HG03159 (cell line): Measurements from ENCODE around the gene PDGFD.
A peak's percentile ranks its signal among the peaks of the same experiment; 100 is the strongest.

ENCODE experiments used
- ATAC-seq: cut with Tn5 transposase; IDR thresholded peaks from one replicate; pipeline ENCODE4 v1.9.1; 2021; ENCODE audit warnings: mild to moderate bottlenecking, moderate library complexity; ENCODE audit not compliant: unreplicated experiment

PDGFD gene

DNA sequence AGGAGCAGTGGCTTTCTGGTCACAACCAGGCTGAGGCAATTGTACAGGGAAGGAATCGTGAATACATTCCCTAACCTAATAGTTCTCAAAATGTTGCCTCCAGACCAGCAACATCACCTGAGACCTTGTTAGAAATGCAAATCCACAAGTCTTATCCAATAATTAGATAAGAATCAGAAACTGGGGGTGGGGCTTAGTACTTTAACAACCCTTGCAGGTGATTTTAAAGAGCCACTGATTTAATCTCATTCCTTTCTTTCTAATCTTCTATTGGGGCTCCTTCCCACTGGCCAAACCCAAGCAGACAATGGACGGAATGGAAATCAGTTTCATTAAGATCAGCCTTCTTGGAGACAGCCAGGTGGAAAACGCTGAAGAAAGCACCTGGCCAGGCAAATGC, 269.9 kb downstream of the PDGFD start:
- no peak for ATAC-seq

- no peak for ATAC-seq
These were observed 270.6 kb downstream of the PDGFD start for GRCh38 chr11:103893371-103893770.

DNA sequence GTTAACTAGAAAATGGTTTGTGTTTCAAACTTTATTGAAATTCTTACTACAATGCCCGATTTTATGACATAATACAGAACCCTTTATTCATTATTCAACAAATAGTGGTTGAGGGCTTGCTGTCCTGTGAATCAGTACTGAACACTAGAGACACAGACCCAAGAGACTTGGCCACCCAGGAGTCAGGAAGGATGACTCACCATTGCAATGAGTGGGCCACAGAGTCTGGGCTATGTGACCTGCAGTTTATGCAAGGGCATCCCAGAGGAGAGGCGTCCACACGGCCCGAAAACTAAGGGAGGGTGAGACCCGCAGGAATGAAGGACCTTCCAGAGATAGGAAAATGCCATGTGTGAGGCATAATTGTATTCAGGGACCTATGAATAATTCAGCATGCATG, 271.3 kb downstream of the PDGFD start:
- ATAC-seq, result no peak

DNA sequence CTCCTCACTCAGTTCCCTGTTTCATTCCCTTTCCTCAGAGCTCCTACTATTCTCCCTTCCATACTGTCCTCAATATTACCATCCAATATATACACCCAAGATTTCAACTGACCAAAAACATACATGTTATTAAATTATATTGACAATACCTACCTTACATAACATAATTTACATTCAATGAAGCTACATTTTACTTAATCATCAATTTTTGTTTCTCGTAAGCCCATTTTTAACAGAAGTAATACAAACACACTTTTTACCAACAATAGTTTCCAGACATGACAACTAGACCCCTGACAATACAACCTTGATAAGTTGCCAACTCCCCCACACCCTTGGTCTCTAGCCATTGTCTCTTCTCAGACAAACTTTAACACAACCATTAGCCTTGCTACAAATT, 273.3 kb downstream of the PDGFD start:
- ATAC-seq, result no peak

DNA sequence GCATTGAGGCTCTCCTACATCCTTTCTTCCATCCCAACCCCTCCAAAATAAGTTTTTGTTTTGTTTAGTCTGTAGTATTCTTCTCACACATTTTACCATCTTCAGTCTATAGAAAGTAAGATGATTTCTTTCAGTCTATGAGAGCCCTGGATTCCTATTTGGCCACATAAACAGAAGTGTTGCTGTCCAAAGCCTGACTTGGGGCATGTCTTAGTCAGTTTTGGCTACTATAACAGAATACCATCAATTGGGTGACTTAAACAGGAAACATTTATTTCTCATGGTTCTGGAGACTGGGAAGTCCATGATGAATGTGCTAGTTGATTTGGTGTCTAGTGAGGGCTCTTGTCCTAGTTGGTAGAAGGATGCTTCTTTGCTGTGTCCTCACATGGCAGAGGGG, 274.3 kb downstream of the PDGFD start:
- no peak for ATAC-seq

DNA sequence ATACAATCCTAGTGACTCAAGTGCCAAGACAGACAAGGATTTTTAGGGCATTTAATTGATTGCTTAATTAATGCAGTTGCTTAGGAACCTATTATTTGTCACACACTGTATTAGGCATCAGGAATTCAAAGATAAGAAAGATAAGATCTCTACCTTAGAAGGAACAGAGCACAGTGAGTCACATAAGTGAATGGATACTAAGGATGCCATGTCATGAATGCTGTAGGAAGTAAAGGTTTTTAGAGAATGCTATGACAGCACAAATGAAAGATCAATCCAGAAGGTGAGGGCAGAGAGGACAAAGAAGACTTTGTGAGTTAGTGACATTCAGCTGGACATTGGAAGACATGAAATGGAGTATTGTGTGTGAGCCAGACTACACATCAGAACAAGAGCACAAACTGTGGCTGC, 275.4 kb downstream of the PDGFD start:
- no peak for ATAC-seq

DNA sequence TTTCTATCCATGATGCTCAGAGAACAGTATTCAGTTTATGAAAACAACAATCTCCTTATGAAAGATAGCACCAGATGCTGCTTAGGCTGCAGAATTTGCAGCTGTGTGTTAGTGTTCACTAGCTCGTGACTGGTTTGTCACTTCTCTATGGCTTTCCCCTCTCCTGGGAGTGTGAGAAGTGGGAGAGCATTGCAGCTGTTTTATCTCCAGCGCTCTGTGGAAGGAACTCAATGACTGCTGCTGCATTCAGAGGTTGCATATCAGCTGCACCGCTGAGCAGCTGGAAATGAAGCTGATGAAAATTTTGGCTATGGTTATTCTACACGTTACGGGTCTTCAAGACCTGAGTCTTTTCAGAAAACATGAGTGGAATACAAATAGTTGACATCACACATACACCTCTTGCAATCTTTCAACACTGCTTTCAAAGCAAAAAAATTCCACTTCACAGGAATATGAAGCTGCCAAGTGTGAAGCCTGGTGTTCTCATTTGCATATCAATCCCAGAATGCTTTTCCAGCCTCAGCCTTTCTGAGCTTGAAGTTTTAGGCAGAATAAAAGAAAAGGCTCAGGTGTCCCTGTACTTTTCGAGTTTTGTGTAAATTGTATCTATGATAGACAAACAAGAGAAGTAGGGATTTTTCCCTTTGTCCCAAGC, 276.8 kb downstream of the PDGFD start:
- ATAC-seq, result peak; percentile 51

DNA sequence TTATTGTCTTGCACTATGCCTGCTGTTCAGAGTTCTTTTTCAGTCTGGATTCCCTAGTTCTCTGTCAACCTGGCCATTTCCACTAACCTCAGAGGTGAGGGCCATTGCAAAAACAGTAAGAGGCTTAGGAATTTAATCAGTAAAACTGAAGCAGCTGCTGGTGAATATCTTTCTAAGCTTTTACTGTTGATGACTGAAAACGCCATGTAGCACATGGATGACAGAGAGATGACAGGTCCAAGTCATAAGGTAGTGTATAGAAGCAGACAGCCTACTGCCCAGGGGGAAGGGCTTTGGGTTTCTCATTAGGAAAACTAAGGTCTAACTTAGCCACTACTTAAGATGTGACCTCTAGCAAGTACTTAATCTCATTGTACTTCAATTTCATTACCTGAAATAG, 280.1 kb downstream of the PDGFD start:
- no peak for ATAC-seq

DNA sequence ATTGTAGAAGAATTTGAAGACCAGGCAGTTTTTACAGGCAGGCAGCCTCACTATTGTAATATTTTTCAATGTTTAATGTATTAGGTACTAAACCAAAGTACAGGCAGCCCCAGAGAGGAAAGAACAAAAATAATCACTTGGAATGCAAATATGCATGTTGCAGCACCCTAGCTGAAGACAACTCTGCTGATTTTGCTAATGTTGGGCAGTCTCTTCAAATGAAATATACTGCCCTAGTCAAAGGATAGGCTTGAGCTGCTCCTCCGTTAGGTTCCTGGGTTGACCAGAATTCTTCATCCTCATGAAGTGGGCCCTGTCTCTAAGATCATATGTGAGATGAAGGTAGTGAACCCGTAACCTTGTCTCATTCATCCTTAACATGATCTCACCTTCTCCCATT, 280.7 kb downstream of the PDGFD start:
- ATAC-seq, result no peak

- no peak for ATAC-seq
These were observed 282.4 kb downstream of the PDGFD start for GRCh38 chr11:103881584-103881983.

GRCh38 chr11:103880968-103881367, 283.0 kb downstream of the PDGFD start:
- peak; percentile 48 for ATAC-seq

- no peak for ATAC-seq
These were observed 285.3 kb downstream of the PDGFD start for GRCh38 chr11:103878646-103879045.

- no peak for ATAC-seq
These were observed 286.7 kb downstream of the PDGFD start for GRCh38 chr11:103877221-103877620.

DNA sequence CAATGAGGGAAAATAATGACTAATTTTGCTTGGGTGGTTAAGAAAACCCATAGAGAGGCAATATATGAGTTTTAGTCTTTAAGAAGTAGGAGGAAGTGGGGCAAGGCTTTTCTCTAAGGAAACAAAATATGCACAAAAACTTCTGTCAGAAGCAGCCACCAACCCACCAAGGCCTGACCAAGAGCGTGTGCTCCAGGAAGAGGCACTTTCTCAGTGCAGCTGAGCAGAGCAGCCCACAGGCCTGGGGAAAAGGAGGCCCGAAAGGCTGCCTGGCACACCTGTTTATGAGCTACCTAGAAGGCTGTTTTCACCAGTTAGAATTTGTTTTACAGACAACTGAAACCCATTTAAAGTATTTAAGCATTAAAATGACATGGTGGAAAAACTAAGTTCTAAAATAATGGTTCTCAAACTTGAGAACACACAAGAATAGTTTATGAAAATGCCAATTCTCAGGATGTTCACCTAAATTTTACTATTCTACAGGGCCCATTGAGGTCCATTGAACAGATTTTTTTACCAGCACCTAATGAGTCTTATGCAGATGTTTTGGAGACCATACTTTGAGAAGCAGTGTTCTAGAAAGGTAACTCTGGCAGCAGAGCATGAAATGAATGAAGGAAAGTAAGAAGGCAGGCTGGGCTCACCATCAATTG, 288.0 kb downstream of the PDGFD start:
- peak; percentile 94 for ATAC-seq

GRCh38 chr11:103872748-103873147, 291.2 kb downstream of the PDGFD start:
- no peak for ATAC-seq

- ATAC-seq, result no peak
These were observed 291.9 kb downstream of the PDGFD start for GRCh38 chr11:103871923-103872551.

- no peak for ATAC-seq
These were observed 293.1 kb downstream of the PDGFD start for GRCh38 chr11:103870821-103871309.

GRCh38 chr11:103867481-103867880, 296.5 kb downstream of the PDGFD start:
- no peak for ATAC-seq

DNA sequence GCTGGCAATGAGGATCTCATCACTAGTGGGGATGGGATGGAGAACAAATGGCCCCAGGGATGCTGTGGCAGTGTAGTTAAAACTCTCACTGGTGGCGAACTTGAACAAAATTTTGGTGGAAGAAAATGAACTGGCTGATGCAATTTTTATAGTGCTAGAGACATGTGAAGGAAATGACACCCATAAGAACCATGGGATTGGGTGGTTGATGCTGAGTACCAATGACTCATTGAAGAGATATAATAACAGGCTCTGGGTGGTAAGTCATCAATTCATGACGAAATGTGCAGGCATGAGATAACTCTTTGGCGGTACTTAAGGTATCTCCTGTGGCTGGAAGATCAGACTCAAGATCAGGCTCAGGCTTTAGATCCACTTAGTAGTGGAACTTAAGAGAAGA, 300.4 kb downstream of the PDGFD start:
- ATAC-seq, result no peak

DNA sequence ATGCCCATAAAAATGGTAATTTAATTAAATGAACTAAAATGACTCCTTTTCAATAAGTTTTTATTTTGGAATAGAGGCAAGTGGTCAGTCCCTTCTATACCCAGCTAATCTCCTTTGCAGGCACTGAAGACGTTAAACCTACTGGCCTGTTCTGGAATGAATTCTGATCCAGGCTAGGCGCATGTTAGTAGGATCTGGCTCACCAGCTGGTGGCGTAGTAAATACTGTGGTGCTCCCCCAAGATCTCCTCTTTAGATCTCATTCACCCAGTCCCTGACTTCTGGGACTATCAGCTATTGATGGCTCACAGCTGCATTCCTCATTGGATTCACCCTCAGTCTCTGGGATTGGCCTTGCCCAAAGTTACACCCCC, 301.2 kb downstream of the PDGFD start:
- peak; percentile 5 for ATAC-seq

GRCh38 chr11:103862094-103862801, 301.7 kb downstream of the PDGFD start:
- peak; percentile 88 for ATAC-seq
